Sigmoid colon (tissue), 4 donors: ENCODE data around the gene CELA2B.
"Not testable (repeated sequence)": the region's sequence is repeated elsewhere in the genome, so short reads cannot be mapped to it uniquely, and the experiment has no call there.

ENCODE experiments used
- EP300 ChIP-seq, 4 donors: sonication (generic); formaldehyde crosslinking; IDR thresholded peaks; one replicate each; pipeline ENCODE4 v1.6.1; 2017; ENCODE audit warnings: antibody characterized with exemption in 4 of 4
- POLR2A ChIP-seq, 2 donors: fragments of 450-650 bp; IDR thresholded peaks; one replicate each; pipeline ENCODE4 v1.6.1; 2016; ENCODE audit warnings: antibody characterized with exemption in 2 of 2, mild to moderate bottlenecking in 2 of 2, moderate library complexity in 2 of 2
- POLR2AphosphoS5 ChIP-seq, 4 donors: sonication (generic); formaldehyde crosslinking; IDR thresholded peaks; one replicate each; pipeline ENCODE4 v1.6.1; 2017; ENCODE audit warnings: antibody characterized with exemption in 4 of 4
- TF ChIP-seq, protein P1 (sequence below), 4 experiments: fragments of 450-650 bp in 3 of 4; fragments of 200-600 bp in 1 of 4; IDR thresholded peaks; one replicate each; pipeline ENCODE4 v1.5.1; 2016 to 2019; ENCODE audit warnings: antibody characterized with exemption in 4 of 4, mild to moderate bottlenecking in 3 of 4, moderate library complexity in 2 of 4

DNA sequence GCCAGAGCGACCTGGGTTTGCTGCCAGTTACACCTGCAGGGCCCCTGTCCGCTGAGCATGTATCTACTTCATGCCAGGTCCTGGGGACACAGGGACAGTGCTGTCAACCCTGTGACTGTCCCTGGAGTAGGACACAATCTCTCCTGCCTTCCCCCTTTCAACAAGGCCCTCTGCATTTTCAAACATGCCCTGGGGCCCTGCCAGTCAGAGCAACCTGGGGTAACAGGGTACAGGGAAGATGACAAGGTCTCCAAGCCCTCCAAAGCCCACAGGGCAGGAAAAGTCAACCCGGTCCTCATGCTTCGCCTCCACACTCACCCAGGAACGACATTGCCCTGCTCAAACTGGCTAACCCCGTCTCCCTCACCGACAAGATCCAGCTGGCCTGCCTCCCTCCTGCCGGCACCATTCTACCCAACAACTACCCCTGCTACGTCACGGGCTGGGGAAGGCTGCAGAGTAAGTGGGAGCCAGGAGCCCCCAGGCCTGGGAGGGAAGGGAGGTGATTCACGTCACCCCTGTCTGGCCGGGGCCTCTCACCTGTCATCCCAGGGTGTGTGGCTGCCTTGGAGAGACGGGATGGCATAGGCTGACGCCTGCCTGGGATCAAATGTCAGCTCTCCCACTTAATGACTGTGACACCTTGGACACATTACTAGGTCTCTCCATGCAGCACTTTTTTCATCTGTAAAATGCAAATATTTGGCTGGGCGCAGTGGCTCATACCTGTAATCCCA lies 12.7 kb upstream of the CELA2B start:
- TF ChIP-seq, protein P1, sequence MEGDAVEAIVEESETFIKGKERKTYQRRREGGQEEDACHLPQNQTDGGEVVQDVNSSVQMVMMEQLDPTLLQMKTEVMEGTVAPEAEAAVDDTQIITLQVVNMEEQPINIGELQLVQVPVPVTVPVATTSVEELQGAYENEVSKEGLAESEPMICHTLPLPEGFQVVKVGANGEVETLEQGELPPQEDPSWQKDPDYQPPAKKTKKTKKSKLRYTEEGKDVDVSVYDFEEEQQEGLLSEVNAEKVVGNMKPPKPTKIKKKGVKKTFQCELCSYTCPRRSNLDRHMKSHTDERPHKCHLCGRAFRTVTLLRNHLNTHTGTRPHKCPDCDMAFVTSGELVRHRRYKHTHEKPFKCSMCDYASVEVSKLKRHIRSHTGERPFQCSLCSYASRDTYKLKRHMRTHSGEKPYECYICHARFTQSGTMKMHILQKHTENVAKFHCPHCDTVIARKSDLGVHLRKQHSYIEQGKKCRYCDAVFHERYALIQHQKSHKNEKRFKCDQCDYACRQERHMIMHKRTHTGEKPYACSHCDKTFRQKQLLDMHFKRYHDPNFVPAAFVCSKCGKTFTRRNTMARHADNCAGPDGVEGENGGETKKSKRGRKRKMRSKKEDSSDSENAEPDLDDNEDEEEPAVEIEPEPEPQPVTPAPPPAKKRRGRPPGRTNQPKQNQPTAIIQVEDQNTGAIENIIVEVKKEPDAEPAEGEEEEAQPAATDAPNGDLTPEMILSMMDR (IDR thresholded peaks at IDR 0.05): not testable (repeated sequence)
- not testable (repeated sequence) for TF ChIP-seq POLR2A, POLR2AphosphoS5, EP300 (IDR thresholded peaks at IDR 0.05)
